ENCODE data around the gene COL15A1. TPM values are rescaled to one million over a fixed set of nuclear protein-coding genes. Genes with fewer than 3 reads are reported as not detected.

Gene COL15A1
- total RNA-seq (2021; fragmentation: NEBNext Ultra II Directional; extraction: Animal tissue kit (Norgen Biotek cat#: 25700)) (0.08 and 0.15 TPM in 2 replicates), polyA plus RNA-seq (2011; rRNA removed) (0.12 and 0.19 TPM in 2 replicates), polyA minus RNA-seq (2011; rRNA and poly(A)+ RNA removed) (0.24 and 0.41 TPM in 2 replicates)
- polyA plus RNA-seq (2011; cell fraction: cytosol; rRNA removed) = 0.13 TPM
- 1.2 TPM for polyA plus RNA-seq (2011; cell fraction: nucleus; rRNA removed)
- polyA plus RNA-seq (2012, experiment 1 of 2) = 0.08 to 0.29 TPM (median 0.09 TPM) in 3 of 4 replicates, not detected in the other
- 0.07 TPM for polyA plus RNA-seq (2012, experiment 2 of 2)
- 0.06 TPM for polyA plus RNA-seq (2013, experiment 1 of 2)
- polyA plus RNA-seq (2013, experiment 2 of 2) = 0.07 TPM
- not detected for polyA minus RNA-seq (2011; cell fraction: cytosol; rRNA and poly(A)+ RNA removed)
- polyA minus RNA-seq (2011; cell fraction: nucleus; rRNA and poly(A)+ RNA removed) = 0.30 TPM
- long read RNA-seq, experiment 1 = 0 reads
- long read RNA-seq, experiment 2 = 0 reads

- Histone ChIP-seq H4K8ac (ENCODE audit: extremely low read depth, insufficient read depth, low read length) (peak within 1 kb of the TSS; percentile 57; the same call in 1 of the 2 replicates), H2AFZ (ENCODE audit: low read length) (peak within 1 kb of the TSS; percentile 89; the same call in 1 of the 2 replicates), H3K23ac (ENCODE audit: insufficient read length) (no peak within 1 kb of the TSS), H3K18ac (ENCODE audit: extremely low read depth, low read length) (peak within 1 kb of the TSS; percentile 73; the same call in 1 of the 2 replicates), H2BK15ac (ENCODE audit: low read length) (peak within 1 kb of the TSS; percentile 49; the same call in 1 of the 2 replicates), H3K27ac (ENCODE audit: low read depth, low read length) (no peak within 1 kb of the TSS), H3K36me3 (ENCODE audit: control insufficient read depth in 2 of 4, insufficient read depth in 4 of 4, low read length in 3 of 4) (no peaks in the 10 kb centered on the region; a peak in 1 of 8 replicates), H3K23me2 (ENCODE audit: low read depth, low read length) (peaks cover 10% of the 10 kb centered on the region; the same call in 1 of the 2 replicates), H3K79me1 (ENCODE audit: low read depth, low read length) (no peaks in the 10 kb centered on the region), H4K20me1 (replicated peaks in 1 of 2; ENCODE audit: control insufficient read depth in 1 of 2, insufficient read depth in 2 of 2, low read length in 2 of 2) (peaks cover 0 to 6% of the 10 kb centered on the region in 2 experiments), H3K27me3 (replicated peaks in 1 of 4; ENCODE audit: control insufficient read depth in 3 of 4, extremely low read depth in 1 of 4, insufficient read depth in 3 of 4, low read length in 3 of 4) (peaks cover 22 to 46% (median 41%) of the 10 kb centered on the region in 4 experiments), H4K91ac (replicated peaks; ENCODE audit: insufficient read length, low read length) (no peak within 1 kb of the TSS), H3K14ac (ENCODE audit: insufficient read length) (no peak within 1 kb of the TSS), H2BK20ac (ENCODE audit: low read length) (0 out of 2 replicates have a peak within 1 kb of the TSS, but pooled peaks have one; percentile 25), H2BK120ac (replicated peaks; ENCODE audit: low read depth, low read length) (no peak within 1 kb of the TSS), H3K4me3 (ENCODE audit: extremely low read depth in 1 of 4, insufficient read depth in 2 of 4, low read depth in 3 of 4, low read length in 4 of 4) (peak within 1 kb of the TSS; percentile 40 to 70 (median 66)), H3K79me2 (ENCODE audit: control insufficient read depth in 1 of 2, insufficient read depth in 2 of 2, low read length in 2 of 2) (no peaks in the 10 kb centered on the region), H3K9me3 (ENCODE audit: insufficient read depth in 2 of 2, low read depth in 1 of 2, low read length in 1 of 2) (no peaks in the 10 kb centered on the region), H3K4me1 (replicated peaks in 1 of 4; ENCODE audit: control insufficient read depth in 3 of 4, insufficient read depth in 4 of 4, low read length in 3 of 4) (peaks cover 4 to 9% (median 4%) of the 10 kb centered on the region in 4 experiments; a peak in 5 of 7 replicates), H3K9ac (replicated peaks in 1 of 4; ENCODE audit: extremely low read depth in 1 of 4, low read depth in 3 of 4, low read length in 3 of 4) (peak within 1 kb of the TSS in 2 of 4 experiments; percentile 20 to 34; a peak in 3 of 7 replicates), H4K5ac (ENCODE audit: insufficient read length, low read depth, low read length) (no peak within 1 kb of the TSS), H3K4me2 (ENCODE audit: insufficient read depth in 1 of 2, low read depth in 2 of 2, low read length in 2 of 2) (peak within 1 kb of the TSS; percentile 93 to 97), H3K4ac (replicated peaks; ENCODE audit: insufficient read length, low read depth, low read length) (peak within 1 kb of the TSS; percentile 44), H2AK5ac (ENCODE audit: low read depth, low read length) (no peak within 1 kb of the TSS), H2BK12ac (ENCODE audit: low read depth, low read length) (peak within 1 kb of the TSS; percentile 60; the same call in 1 of the 2 replicates), H2BK5ac (ENCODE audit: low read depth, low read length) (no peak within 1 kb of the TSS), H3K56ac (replicated peaks; ENCODE audit: insufficient read length, low read depth, low read length) (no peak within 1 kb of the TSS)
- POLR2A ChIA-PET (ENCODE audit: partially characterized antibody) = no interaction called here
- no peak for DNase-seq (ENCODE audit: low read depth in 1 of 2, low spot score in 2 of 2)
- CTCF ChIA-PET (ENCODE audit: partially characterized antibody) = interaction anchor here (0.6 to 3.5 kb wide), 7 partner anchors 9 to 198 kb away, joined by 3 to 20 read pairs (median 4); no protein-coding TSS in a partner anchor
- WGBS, 2 experiments (ENCODE audit: extremely low coverage in 1 of 2, insufficient coverage in 1 of 2, insufficient read length in 1 of 2, insufficient replicate concordance in 2 of 2, low coverage in 1 of 2, low lambda C conversion rate in 2 of 2, missing lambda C conversion rate in 1 of 2) = 2% methylated on average over 15 of the region's 58 CpGs; no CpG with 5 or more reads in 1 of the 2 experiments
- FAIRE-seq = no peak
- TF ChIP-seq SIX5 (IDR thresholded peaks at IDR 0.05; ENCODE audit: low read depth, low read length) (no peak), RNF2 (IDR thresholded peaks at IDR 0.05; ENCODE audit: borderline replicate concordance, low read depth, low read length, missing control alignments, poor library complexity, severe bottlenecking) (no peak), SIRT6 (IDR thresholded peaks at IDR 0.05; ENCODE audit: low read length) (no peak), ATF2 (IDR thresholded peaks at IDR 0.05; ENCODE audit: low read length) (no peak), BACH1 (IDR thresholded peaks at IDR 0.05; ENCODE audit: low read length) (no peak), TAF1 (IDR thresholded peaks at IDR 0.05; ENCODE audit: low read depth, low read length) (no peak), RFX5 (IDR thresholded peaks at IDR 0.05; ENCODE audit: borderline replicate concordance, low read depth, low read length) (no peak), RAD21 (IDR thresholded peaks at IDR 0.05 in 1 of 2, conservative IDR thresholded peaks at IDR 0.05 in 1 of 2; ENCODE audit: low read depth in 2 of 2, low read length in 2 of 2) (no peak), GTF2F1 (IDR thresholded peaks at IDR 0.05; ENCODE audit: borderline replicate concordance, low read depth, low read length) (no peak)
Observed at GRCh38 chr9:98943682-98944056, at the start of gene COL15A1. COL15A1 (plus strand) TSS chr9:98943907; CDS start chr9:98944062, 155 bp downstream.

All from H1 (cell line).